GM04504 (cell line): Measurements from ENCODE around the gene ICOSLG.
A peak's percentile ranks its signal among the peaks of the same experiment; 100 is the strongest.
"Not testable (repeated sequence)": the region's sequence is repeated elsewhere in the genome, so short reads cannot be mapped to it uniquely, and the experiment has no call there.

Experiments
- DNase-seq: peaks from one replicate; pipeline ENCODE4 v3.0.0-alpha.2; 2012; ENCODE audit warnings: low read depth

ICOSLG gene

DNA sequence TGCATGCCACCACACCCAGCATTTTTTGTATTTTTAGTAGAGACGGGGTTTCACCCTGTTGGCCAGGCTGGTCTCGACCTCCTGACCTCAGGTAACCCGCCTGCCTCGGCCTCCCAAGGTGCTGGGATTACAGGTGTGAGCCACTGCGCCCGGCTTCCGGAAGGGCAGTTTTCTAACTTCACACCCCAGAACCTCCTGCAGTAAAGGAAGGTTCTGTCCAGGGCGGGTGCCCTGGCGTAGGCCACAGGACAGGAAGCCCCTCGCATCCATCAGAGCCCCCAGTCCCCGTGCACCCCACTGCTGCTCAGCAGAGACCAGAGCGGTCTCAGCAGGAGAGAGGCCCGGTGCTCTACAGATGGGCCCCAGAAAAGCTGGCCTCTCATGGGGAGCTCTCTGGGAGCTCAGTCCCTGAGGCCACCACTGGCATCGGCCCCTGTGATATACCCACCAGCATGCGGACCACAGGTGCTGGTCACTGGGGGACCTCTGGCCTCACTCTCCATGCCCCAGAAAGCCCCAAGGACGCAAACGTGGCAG, 25.1 kb upstream of the ICOSLG start:
- DNase-seq = no peak

DNA sequence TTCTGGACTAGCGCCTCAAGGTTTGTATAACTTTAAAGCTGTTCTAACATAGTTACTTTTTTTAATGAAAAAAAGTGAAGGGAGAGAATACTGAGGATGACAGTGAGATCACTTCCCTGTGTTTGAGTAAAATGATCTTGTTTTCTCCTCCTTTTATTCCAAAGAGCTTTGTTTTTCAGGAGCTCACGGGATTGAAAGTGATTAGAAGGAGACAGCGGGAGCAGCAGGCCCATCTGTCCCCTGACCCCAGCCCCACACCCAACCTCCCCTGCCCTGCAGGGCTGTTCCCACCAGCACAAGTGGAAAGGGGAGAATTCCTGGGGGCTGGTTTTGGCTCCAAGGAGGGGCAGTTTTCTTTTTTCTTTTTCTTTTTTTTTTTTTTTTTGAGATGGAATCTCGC, 23.0 kb upstream of the ICOSLG start:
- no peak for DNase-seq

DNA sequence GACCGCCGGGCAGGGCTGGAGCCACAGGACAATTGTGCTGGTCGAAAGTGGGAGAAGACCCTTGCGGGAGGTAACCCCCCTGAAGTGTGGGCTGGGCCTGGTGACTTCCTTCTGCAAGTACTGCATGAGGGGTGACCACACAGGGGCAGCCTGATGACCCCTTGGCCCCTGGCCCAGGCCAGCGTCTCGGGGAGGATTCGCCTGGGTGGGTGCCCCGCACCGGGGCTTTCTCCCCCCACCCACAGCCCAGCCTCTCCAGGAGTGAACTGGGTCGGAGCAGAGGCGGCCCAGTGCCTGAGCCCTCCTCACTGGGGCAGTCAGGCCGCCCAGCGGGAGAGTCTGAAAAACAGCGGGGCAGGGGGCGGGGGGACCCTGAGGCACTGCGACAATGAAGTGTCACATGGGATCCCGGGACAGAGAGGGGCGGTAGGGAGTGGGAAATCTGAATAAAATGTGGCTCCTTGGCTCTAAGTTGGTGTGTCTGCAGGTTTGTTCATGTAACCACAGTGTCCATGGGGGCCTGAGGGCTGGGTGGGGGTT, 22.5 kb upstream of the ICOSLG start:
- no peak for DNase-seq

DNA sequence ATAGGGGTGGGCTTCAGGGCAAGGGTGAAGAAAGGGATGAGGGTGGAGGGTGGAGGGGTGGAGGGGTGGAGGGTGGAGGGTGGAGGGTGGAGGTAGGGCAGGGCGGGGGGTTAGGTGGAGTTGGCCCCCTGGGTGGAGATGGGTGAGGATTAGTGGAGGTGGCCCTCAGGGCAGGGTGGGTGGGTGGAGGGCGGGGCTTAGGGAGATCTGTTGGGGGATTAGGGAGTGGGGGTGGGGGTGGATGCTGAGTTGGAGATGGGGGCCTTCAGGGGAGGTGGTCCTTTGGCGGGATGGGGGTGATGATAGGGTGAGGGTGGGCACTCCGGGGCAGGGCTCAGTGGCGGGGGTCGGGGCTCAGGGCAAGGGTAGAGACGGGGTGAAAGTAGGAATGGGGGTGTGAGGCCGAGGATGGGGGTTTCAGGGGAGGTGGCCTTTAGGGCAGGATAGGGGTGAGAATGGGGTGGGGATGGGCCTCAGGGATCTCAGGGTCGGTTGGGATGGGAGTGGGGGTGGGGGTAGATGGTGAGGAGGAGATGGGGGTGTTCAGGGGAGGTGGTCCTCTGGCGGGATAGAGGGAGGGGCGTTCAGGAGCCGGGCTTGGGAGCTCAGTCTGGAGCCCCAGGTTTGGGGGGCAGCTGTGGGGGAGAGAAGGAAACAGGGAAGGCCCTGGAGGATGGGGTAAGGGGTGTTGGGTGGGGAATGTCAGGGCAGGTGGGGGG, 21.8 kb upstream of the ICOSLG start:
- no peak for DNase-seq

DNA sequence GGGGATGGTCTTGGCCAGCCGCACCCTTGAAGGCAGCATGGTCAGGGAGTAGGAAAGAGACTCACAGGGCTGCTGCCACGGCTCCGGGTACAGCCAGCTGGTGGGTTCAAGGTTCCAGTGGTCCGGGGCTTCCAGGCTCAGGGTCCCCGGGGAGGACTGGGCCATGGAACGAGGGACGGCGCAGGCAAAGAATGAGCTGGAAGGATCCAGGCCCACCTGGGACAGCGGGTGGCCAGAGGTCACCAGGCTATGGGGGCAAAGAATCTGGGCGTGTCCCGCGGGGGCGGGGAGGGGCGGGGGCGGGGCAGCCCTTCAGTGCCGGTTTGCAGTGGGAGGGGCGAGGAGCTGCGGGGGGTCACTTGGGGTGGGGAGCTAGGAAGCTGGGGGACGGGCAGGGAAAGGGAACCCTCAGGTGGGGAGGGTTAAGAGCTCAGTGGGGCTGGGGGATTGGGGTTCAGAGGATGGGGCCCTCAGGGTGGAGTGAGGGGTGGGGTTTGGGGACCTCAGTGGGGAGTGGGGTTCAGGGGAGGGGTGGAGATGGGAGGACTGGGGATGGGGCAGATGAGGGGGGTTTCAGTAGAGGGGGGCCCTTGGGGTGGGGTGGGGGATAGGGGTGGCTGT, 21.0 kb upstream of the ICOSLG start, which contains the start of gene DNMT3L:
TSS of gene DNMT3L (minus strand) at position 223 of the 621 bp plus-strand sequence. CDS start 638 bp downstream, outside the sequence.
- no peak for DNase-seq

DNA sequence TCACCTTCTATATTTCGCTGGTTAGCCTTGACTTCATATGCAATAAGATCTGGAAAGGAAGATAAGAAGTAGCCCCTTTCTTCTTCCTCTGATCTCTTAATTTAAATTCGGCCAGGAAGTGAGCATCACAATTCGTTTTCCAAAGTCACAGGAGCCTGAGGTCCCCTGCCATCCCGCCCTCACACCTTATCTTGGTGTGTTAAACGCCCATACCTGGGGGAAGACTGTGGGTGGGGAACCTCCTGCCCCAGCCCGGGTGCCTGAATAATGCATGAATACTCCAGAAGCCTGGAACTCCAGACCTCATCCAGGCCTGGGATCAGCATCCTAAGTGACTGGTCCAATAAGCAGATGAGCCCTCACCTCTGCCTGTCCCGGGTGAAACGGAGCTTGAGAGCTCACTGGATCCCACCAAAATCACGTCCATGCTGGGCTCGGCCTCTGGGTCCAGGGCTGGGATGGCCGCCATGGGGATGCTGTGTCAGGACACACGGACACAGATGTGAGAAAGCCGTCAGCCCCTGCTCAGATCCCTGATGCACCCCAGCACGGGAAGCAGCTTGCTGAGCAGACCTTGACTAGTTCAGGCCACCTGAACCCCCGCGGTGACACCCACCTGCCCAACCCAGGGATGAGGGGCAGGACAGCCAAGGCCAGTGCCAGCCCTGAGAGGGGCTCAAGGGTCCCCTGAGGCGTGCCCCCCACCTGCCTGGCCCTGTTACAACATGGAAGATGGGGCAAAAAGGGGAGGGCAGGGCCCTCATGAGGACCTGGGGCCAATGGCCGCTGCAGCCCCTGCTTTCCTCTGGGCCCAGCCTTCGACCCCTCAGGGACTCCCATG, 20.3 kb upstream of the ICOSLG start:
- no peak for DNase-seq

DNA sequence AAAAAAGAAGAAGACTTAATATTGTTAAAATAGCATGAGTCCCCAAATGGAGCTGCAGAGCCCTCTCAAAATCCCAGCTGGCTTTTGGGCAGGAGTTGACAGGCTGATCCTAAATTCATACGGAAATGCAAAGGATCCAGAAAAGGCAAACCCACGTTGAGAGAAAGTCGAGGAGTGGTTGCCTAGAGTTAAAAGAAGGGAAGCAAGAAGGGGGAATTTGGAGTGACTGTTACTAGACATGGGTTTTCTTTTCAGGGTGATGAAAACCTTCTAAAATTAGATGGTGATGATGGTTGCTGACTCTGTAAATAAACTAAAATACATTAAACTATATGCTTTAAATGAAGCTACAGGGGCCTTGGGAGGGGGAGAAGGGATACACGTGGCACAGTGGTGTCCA, 19.3 kb upstream of the ICOSLG start:
- DNase-seq = no peak

DNA sequence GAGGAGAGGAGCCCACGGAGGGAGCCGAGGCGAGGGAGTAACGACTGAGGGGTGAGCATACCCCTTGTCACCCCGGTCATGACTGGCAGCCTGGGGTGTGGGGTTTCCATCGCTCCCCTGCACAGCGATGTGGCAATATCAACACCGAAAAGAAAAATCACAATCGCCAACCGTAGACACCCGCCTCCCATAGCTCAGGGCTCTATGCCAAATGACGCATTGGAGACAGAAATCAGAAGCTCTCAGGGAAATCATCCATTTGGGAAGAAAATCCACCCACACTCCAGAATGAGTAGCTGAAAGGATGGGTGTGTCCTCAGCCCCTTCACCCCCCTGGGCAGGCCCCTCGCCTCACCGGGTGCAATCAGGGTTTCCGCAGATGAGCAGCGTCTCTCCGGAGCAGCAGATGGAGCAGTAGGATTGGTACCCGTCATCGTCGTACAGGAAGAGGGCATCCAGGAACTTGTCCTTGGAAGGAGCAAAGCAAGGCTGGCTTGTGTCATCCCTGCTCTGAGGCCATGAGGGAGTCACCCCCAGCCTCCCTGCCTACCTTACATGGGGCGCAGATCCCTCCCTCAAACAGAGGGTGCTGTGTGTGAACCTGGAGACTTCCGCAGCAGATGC, 18.5 kb upstream of the ICOSLG start:
- no peak for DNase-seq

DNA sequence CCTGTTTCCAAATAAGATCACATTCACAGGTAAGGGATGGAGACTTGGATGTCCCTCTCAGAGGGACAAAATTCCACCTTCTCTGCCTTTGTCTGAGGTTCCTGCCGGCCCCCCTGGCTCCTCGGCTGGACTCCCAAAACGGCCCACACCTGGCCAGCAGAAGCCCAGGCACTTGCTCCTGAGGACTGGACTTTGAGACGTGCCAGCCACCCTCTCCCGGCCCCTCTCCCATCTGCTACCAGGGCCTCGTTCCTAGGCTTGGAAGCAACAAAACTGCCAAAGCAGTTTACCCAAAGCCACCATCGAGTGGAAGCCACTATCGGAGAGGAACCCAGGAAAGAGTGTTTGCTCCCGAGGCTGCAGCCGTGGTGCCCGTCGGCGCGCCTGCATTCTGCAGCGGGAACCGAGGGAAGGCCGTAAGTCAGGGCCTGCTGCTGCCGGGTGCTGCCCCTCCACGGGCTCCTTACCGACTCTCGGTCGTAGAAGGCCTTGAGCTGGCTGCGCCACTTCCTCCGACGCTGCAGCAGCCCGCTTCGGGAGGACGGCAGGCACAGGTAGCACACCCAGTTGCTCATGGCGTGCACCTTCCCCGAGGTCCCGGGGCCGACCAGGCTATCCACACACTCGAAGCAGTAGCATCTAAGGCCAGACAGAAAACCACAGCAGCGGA, 17.4 kb upstream of the ICOSLG start:
- no peak for DNase-seq

DNA sequence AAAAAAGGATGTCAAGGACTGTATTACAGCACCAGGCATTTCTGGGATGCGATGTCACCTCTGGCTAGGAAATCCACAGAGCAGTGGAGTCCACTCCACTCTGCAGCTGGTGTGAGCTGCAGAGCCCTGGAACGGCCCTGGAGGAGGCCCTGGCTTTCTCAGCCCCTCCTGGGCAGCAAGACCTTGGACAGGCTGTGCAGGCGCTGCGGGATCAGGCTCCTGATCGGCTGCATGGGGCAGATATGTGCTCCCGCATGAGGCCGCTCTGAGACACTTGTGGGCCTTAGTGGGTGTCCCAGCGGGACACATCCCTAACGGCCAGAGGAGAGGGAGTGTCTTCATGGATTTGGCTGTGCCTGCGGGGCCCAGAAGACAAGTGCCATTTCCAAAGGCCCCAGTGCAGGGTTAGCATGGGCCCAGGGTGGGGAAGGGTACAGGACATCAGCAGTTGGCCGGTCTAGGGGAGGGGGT, 14.8 kb upstream of the ICOSLG start:
- DNase-seq = peak; percentile 8

DNA sequence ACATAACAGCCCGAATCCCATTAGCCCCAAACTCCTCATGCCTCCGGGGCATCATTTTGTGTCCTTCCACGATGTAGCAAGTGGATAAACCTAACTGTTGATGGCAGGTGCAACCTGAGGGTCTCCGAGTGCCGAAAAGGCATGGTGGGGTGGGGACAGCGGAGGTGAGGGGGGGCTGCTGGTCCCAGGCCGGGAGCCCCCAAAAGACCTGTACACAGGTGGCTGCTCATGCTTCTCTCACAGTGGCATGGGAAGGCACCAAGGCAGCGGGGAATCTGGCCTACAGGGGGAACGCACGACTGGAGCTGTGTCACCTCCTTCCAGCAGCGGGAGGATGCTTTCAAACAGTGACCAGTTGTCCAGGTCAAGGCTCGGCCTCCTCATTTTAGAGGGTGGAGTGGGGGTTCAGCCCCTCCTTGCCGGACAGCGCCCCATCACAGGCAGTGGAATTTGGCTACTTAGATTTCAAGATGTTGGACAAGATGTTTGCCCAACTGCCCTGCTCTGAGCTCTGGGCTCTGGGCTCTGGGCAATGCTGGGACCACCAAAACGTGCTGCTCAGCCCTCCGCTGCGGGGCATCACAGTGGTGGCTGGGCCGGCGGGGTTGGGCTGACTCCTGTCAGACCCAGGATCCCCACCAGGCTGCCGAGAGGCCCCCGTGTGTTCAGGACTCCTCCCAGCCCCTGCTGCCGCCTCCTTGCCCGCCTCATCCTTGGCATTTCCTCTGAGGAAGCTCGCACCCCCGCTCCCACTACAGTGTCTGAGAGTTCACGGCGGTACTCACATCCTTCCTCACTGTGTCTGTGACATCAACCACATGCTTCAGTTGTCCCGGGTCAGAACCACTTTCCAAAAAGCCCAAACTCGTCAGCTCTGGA, 13.3 kb upstream of the ICOSLG start:
- no peak for DNase-seq

DNA sequence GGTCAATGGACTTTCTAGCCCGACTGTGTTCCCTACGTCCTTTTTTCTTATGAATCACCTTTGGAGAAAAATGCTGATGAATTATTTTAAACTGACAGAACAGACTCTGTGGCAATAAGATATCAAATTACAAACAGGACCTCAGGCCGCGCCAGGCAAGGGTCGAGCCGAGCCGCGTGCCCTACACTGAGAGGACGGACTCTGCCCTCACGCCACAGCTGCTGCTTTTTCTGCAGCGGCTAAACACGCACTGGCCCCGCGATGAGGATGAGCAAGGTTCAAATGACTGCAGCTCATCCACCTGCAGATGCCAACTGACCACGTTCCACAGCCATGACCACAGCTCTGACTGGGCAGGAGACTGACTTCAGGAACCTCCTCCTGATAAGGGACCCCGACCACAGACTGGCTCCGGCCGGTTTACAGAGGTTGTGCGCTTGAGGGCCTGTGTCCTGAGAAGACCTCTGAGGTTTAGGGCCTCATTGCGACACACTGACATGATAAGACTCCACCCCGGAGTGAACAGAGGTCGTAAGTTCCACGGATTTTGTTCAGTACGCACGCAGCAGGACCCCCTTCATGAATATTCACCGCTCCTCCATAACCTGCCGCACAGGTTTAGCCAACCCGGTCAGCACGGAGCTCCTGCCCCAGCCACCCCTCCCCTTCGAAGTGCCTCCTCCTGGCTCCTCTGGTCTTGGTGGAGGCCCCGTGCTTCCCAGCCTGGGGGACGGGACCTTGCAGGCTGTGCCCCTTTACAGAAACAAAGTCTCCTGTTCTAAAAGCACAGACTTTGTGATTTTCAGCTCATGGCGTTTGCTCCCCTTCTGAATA, 8.7 kb upstream of the ICOSLG start:
- DNase-seq = not testable (repeated sequence)

DNA sequence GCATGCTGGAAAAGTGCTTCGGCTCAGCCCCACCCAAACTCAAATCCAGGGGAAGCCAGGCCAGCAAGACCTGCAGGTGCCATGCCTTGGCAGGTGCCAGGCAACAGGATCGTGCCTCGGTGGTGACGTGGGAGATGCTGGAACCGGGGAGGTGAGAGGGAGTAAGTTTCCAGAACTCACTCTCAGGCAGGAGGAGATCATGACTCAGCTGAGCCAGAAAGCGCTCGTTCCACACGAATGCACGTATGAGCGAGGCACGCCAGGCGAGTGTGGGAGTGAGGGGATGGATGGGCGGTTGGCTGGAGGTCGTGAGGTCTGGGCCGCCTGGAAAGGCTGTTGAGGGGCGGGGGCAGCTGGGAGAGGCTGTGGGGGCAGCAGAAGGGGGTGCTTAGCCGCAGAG, 7.2 kb upstream of the ICOSLG start:
- DNase-seq = not testable (repeated sequence)

DNA sequence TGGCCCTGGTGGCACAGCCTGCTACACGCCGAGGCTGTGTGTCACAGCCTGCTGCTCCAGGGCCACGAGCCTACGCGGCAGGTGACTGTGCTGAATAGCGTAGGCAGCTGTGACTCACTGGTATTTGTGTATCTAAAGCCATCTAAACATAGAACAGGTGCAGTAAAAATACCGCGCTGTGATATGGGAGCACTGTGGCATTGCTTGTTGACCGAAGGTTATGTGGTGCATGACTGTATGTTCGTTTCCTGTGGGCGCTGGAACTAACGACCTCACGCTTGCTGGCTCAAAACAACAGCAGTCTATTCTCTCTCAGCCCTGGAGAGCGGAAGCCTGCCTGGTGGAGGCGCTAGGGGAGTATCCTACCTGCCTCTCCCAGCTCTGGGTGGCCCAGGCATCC, 3.2 kb upstream of the ICOSLG start:
- DNase-seq = not testable (repeated sequence)

DNA sequence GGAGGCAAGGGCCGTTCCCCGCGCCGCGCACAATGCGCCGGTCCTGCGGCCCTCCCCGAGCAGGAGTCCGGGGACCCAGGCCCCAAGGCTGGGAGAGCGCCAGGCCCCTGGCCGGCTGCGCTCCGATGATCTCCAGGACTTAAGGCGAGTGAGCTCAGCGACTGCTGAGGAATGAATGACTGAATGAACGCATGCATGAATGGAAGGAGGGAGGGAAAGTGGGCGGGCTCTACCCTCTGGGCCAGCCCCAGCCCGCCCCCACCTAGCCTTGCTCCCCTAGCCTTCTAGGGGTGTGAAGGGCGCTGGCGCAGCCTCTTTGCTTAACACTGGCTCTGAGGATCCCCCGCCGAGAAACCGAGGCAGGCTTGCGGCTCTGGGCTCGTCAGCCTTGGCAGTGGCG, 538 bp upstream of the ICOSLG start:
- DNase-seq = not testable (repeated sequence)

DNA sequence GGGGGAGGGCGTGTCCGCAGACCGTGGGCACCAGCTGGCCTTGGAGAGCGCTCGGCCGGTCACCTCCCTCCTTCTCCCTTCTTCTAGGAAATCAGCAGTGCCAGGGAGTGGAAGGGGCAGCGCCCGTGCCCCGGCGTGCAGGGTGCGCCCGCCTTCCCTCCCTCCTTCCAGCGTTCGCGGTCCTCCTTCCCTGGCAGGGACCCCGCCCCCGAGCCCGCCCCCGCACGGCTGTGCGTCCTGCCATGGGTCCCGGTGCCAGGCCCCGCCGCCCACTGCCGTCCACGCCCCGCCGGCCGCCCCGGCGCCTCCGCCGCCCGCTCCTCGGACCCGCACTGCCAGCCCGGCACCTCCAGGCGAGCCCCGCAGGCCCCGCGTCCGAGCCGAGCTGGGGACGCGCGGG, 390 bp downstream of the ICOSLG start:
- DNase-seq = not testable (repeated sequence)

DNA sequence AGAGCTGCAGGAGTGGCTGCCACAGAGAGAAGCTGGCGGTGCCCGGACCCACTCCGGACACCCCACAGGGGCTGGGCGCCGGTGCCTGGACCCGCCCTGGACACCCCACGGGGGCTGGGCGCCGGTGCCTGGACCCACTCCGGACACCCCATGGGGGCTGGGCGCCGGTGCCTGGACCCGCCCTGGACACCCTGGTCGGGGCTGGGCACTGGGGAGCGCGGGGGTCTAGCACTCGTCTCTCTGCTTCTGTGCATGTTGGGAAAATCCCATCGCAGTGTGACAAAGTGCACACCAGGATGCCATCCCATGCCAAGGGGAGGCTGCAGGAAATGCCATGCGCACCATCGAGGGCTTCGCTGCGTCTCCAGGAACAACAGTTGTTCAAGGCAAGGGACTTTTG, 11.2 kb downstream of the ICOSLG start:
- DNase-seq = not testable (repeated sequence)

DNA sequence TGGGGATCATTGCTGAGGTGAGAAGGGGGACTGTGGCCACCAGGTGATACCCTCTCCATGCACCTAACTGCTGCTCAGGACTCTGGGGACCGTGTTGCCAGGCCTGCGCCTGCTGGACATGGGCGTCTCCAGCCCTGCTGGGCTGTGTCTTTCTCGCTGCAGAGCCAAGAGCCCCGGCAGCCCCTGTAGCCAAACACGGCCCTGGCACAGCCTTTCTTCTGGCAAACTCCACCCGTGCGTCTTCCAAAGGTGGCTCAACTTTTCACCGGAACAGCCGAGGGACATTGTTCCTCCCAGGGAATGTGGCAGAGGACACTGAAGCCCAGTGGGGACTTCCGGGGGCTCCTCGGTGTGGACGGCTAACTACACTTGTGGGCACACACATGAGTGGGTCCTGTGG, 12.6 kb downstream of the ICOSLG start:
- not testable (repeated sequence) for DNase-seq

DNA sequence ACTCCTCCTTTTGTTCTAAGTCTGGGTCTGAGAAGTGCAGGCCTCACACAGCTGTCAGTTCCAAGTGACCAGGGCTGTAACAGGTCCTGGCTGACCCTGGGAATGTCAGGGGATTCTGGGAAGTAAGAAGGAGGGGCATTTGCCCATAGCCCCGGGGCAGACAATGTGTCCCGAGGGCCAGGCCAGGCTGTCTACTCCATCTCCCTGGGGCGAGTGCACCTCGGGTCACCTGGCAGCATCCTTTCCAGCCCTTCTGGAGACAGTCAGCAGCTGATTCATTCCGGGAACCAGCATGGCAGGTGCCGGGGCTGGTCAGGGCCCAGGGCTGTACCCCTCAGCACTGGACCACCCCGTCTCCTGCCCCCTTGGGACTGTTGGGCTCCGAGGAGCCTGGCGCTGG, 13.1 kb downstream of the ICOSLG start:
- not testable (repeated sequence) for DNase-seq
